GM18508 (cell line): ENCODE data around the gene TBX2.

Source experiments
- ATAC-seq: cut with Tn5 transposase; IDR thresholded peaks from one replicate; pipeline ENCODE4 v1.9.1; 2021; ENCODE audit warnings: moderate number of reproducible peaks; ENCODE audit not compliant: insufficient read depth, unreplicated experiment

Gene TBX2

DNA sequence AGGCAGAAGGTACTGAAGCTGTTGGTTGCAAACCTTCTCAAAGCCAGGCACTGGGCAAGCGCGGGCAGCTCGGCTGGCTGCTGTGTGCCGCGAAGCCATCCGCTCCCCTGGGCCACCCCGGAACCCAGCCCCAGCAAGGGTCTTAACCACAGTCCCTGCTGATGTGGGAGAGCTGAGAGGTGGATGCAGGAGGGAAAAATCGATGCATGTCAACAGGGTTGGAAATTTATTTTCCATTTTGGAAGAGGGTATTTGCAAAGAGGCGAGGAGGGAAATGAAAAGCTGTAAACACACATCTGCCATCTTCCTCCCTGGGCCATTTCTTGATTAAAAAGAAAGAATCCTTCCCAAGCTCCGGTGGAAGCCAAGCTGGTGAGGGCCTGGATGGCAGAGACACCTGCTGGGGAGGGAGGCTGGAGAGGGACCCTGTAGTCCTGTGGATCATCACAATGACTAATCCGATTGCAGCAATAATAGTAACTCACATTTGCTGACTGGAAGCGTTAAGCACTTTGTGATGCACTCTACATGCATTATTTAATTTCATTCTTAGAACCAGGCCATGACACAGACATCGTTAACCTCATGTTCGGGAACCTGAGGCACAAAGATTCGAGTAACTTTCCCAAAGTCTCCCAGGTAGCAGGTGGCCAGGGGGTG, 13.9 kb upstream of the TBX2 start:
- no peak for ATAC-seq

DNA sequence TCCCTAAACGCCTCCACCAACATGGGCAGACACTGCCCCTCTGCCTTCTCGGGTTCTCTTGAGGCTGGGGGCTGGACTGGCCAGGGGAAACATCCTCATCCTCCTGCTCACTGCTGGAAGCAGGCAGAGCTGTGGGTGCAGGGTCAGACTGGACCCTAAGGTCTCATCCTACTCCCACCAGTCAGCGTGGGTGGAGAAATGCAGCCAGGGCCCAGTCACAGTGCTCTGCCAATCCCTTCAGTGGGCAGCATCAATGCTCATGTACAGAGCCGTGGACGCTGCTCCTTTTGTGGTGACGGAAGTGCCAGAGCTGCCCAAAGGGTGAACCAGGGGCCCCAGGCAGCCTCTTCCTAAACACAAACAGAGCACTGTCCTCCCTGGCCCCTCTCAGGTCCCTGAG, 13.4 kb upstream of the TBX2 start:
- ATAC-seq = no peak

DNA sequence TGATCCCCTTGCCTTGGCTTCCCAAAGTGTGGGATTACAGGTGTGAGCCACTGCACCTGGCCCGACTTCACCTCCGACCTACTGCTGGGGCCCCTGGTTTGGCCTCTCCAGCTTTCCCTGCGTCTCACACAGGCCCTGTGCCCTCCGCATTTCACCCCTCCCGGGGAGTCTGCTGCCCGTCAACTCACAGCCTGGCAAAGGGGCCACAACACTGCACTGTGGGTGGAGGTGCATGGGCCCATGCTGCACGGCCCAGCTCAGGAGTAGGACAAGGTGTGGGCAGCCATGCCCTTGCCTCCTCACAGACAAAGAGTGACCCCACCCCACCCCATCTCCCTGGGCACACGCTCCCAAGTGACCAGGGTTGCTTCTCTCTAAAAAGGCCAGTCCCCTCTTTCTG, 12.6 kb upstream of the TBX2 start:
- no peak for ATAC-seq

DNA sequence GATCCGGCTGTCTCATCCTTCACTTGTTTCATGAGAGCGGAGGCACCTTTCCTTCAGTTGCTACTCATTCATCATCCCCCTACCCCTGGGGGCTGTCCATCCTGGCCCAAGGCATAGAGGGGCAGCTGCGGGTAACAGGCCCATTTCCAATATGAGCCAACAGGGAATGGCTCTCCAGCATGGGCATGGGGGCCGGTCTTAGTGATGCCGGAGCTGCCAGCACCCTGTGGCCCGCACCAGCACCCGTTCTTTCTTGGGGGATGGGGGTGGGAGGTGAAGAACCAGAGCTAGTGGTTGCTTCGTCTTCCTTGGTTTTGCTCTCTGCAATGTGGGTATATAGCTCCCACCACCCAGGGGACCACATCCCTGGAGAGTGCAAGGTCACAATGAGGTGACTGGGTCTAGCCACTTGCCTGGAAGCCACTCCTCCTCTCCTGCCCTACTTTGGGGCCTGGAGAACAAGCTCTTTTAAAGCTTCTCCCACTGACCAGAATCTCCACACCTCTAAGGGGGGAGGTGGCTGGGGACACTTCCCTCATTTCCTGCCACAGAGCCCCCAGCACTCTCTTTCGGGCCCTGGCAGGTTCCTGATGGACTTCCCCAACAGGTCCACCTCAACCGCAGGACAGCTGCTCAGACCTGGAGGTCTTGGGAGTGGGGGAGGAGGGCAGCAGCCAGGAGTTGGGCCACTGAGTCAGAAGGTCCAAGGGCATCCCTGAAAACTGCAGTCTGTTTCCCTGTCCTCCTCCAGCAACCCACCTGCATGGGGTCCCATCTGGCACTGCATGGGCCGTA, 11.9 kb upstream of the TBX2 start:
- no peak for ATAC-seq

DNA sequence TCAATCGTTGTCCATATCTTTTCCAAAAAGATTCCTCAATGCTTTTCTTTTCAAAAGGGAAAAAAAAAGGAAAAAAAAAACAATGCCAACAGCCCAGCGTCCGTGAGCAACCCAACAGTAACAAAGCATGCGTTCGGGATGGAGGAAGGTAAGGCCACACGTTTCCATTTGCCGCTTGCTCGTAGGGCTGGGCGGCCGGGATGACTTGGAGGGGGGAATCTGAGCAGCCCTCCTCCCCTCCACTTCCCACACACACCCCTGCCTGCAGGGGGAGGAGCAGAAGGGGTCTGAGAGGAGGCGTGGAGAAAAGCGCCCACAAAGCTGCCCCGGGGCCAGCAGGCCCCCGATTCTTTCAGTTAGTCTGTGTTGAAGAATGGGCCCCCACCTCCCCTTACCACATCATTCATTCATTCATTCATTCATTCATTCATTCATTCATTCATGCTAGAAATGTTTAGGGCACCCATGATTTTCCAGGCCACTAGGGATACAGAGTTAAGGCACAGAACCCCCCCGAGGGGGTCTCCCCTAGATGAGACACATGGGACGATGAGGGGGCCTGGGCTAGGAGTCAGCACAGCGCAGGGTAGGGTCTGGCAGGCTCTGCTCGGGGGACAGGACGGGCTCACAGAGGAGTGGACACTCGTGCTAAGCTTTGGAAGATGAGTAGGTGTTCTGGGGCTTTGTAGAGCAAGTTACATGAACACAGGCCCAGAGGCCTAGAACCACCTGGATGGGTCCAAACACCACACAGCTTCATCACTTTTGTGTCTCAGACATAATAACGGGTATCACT, 10.9 kb upstream of the TBX2 start:
- no peak for ATAC-seq

DNA sequence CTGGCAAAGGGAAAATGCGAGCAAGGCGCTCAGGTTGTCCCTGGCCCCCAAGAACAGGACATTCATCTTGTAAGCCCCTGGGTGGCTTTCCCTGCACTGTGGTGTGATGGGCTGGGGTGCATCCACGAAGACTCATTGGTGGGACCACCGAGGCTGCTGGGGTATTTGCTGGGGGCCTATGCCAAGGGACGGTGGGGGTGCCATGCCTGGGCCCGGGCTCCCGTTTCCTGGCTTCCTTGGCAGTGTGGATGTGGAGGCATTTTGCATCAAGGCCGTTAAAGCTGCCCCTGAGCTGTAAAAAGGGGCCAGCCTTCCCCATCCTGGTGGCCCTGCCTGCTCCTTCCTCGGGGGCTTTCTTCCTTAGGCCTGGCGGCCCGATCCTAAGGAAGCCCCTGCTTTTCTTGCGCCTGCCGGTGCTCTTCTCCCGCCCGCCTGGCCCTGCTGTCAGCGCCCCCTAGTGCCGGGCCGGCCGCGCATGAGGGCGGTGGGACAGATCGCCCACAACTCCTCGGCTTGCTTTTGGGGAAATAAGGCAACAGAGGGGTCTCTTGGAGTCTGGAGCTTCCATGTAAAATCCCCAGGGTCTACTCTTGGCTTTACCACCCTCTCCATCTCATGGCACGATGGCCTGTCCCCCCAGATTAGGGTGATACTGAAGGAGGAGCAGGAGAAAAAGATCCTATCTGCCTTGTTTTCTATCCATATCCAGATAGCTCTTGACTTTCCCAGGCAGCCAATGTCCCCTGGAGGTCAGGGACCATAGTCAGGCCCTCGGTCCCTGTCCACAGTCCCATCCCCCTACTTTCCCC, 9.8 kb upstream of the TBX2 start:
- ATAC-seq = no peak

DNA sequence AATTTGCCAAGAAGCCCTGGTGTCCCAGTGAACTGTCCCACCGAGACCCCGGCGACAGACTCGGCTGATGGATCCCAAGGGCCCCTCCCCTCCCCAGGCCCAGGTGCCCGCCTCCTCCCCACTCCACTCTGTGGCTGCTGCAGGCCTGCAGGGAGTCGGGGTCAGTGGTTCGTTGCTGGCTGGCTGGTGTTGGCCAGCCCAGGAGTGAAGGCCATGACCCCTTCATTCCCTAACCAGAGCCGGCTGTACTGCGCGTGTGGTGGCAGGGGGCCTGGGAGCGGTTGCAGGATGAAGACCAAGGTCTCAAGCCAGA, 9.2 kb upstream of the TBX2 start:
- no peak for ATAC-seq

DNA sequence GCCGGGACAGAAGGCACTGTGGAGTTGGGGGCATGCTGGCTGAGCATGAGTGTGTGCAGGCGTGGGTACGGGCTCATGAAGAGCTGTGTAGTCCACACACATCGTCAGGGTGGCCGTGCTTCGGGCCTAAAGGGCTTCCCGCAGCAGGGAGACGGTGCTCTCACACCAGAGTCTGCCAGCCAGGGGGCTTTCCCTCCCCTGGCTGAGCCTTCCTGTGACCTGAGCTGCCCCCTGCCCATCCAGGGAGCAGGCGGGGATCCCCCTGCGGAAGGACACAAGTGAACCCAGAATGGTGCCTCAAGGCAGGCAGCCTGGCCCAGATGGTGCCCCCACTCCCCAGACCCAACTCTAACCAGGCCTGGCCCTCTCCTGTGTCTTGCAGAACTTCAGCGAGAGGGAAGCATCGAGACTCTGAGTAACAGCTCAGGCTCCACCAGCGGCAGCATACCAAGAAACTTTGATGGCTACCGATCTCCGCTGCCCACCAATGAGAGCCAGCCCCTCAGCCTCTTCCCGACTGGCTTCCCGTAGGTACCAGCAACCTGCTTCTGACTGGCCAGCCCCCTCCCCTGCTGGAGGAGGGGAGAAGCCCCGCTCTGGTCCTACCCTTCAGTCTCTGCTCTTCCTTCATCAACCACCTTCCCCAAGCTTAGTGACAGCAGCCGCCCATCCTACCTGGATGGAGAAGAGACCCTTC, 7.9 kb upstream of the TBX2 start:
- no peak for ATAC-seq

DNA sequence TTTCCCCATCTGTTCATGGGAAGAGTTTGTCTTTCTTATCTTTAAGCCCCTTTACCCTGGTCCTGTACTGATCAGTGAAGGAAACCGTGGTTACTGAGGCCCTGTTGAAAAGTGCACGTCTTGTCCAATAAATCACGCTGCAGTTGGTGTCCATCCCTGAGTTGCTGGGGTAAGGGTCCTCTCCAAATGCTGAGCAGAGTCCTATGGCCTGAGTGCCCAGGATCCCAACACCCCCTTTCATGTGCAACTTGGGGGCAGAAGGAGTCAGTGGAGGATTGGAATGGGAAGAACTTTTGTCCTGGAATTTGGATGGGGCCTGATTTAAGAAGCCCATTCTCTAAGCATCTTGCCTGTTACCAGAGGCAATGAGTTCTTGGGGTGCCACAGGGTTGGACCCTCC, 7.0 kb upstream of the TBX2 start:
- no peak for ATAC-seq

DNA sequence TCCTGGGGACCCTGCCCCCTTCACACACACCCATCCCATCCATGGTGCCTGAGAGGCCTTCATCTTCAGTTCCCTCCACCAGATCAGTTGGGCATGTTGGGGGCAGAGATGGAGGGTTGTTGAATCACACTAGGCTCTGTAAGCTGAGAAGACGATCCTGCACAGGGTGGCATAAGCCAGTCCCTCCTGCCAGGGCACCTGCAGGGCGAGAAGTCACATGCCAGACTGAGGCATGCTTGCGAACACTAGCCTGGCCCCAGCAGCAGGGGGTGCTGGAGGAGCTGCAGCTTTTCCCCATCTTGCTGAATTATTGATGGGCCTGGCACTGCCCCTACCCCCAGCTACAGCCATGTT, 6.1 kb upstream of the TBX2 start:
- ATAC-seq = no peak

DNA sequence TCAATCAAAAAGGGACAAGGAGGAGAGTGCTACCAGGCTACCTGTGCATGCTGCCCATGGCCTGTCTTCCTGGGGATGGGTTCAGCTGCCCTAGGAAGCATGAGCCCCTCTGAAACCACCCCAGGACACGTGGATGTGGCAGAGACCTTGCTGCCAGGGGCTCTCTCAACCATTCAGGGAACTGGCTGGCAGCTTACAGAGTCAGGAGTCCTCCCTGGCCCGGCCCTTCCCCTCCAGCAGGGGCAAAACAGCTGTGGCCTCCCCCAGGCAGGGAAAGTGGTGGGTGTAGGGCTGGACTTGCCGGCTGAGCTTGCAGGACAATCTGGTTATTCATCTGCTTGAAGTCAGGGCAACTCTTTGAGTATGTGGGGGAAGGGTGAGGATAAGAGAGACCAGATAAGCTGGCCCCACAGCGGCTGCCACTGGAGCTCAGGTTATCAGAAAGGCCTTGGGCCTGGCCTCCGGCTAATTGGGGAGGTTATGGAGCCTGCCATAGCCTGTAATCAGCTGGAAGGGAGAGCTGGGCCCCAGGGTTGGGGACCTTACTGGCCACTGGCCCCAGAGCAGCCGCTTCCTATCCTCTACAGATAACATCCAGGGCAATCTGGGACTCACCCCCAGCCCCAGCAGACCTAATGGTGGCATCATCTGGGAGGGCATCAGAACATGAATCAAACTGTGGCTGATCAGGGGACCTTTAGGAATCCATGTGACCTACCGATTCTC, 5.6 kb upstream of the TBX2 start:
- ATAC-seq = no peak

DNA sequence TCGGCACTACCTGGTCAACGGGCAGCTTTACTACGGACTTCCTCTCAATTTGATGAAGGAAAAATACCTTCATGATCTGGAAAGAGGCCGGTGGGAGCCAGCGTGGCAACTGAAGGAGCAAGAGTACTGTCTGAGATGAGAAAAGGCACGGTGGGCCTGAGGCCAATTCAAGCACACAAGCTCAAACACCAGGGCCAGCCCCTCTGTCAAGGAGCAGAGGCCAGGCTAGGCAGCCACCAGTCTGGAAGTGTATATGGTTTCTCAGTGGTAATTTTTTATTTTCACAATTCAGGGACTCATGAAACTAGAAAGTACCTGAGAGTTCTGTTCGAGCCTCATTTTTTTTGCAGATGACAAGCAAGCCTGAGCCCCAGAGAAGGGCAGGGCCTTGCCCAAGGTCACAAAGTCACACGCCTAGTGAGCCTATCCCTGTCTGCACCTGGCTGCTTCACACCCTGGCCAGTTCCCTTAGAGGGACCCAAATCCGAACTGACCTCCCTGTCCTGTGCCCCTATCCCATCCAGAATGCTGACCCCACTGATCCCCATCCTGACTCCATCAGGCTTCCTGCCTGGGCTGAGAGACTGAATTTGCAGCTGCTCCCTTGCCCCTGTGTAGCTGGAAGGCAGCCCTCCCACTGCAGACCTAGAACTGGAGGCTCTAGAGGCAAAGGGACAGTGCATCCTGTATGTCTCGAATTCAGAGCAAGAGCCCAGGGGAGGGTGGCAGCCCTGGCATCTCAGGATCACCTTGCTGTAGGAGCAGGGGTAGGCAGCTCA, 4.8 kb upstream of the TBX2 start:
- ATAC-seq = no peak

DNA sequence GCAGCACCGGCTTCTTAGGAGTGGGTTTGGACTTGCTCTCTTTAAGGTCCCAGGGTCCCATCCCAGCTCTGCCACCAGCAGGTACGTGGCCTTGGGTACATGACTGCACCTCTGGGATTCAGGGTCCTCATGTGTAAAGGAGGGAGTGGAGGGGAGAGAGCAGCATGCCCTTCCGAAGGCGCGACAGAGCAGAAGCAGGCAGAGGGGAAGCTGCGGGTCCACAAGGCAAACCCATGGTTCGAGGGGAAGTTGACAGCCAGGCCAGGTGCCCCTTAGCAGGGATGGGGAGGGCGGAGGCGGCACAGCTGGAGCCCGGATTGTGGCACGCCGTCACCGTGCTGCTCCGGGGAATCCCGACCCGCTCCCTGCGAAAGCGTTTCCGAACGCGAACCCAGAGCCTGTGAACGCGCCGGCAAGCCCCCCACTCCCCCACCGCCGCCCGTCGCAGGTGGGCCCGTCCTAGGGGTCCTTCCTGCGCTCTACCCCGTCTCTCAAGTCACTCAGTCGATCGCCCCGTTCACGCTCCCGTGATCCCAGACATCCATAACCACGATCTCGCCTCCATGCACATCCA, 4.1 kb upstream of the TBX2 start:
- no peak for ATAC-seq

DNA sequence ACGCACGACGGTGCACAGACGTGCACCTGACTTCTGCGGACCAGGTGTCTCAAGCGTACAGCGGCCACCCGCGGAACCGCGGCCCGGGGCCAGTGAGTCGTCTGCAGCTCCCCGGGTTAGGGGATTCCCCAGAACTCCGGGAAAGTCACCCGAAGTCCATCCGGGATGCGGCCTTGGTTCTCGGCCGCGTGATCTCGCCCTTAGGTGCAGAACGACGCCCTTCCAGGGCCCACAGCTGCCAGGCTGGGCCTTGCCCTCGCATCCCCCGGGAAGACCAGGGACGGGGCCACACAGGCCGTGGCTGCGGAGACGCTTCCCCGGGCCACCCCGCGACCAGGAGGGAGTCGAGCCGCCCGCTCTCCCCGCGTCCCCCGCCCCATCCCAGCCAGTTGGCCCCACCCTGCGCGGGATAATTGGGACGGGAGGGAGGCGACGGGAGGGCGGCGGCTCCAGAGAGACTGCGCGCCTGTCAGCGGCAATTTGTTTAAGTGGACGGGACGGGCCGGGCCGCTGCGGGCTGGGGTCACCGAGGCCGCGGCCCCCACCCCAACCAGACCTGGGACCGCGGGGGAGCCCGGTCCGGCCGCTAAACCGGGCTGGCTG, 3.6 kb upstream of the TBX2 start:
- no peak for ATAC-seq

DNA sequence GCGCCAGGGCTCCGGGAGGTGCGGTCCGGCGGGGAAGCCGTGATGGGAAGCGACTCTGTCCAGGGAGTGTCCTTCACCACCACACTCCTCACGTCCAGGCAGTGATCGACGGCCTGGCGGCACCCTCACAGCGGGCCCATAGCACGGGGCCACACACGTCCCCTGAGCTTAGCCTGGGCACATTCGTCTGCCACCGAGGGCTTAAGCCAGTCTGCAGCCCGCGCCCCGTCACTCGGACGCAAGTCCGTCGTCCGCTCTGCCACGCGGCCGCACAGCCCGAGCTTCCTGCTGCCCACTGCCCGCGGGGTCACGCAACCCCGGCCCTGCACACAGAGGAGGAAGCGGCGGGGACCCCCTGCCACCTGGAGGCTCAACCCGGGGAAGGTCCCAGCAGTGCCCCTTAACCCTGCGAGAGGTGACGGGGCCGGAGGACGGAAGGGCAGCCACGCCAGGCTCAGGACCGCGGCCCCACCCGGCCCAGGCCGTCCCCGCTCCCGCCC, 3.0 kb upstream of the TBX2 start:
- ATAC-seq = no peak

DNA sequence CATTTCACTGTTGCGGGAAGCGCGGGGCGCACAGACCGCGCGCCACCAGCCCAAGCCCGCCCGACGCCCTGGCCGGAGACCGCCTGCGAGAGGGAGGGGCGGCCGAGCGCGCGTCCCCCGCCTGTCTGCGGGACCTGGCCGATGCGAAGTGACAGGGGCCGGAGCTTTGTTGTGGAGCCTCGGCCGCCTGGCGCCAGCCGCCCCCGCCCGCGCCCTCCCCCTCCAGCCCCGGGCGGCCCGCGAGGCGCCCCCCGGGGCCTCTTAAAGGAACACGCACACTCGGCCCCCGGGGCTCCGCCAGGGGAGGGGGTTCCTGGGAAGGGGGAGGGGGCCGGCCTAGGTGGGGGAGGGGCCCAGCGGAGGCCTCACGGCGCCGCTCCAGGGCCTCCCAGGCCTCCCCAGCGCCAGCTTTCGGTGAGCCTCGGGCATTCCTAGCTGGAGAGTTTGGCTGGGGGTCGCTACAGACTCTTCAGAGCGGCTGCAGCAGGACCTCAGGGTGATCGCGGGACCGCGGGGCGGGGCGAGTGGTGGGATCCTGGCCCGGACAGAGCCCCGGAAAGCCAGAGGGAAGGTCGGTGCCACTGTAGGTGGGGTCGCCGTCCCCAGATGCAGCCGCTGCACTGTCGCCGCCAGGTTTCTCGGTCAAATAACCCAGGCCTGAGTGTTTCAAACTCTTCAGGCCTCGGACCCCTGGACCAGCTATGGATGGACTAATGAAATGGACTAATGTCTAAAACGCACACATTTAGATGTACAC, 2.4 kb upstream of the TBX2 start:
- ATAC-seq = no peak

DNA sequence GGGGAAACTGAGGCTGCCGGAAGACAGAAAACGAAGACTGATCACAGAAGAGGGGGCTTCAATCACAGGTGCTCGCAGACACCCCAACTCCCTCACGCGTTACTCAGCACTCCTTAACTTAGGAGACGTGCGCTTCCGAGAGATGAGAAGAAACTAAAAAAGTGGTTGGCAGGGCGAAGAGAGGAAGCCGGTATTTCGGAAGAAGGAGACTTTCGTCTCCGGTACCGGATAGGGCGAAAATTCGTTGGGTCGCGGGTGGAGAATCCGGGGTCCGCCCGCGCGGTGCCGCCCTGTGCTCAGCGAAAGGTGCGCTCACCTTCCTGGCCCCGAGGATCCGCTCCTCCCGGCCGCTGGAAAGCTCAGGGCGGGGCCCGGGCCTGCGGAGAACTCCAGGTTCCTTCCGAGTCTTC, 917 bp upstream of the TBX2 start:
- no peak for ATAC-seq
